ENCODE data around the gene WDHD1.
A peak's percentile ranks its signal among the peaks of the same experiment; 100 is the strongest.
"Not testable (repeated sequence)": the region's sequence is repeated elsewhere in the genome, so short reads cannot be mapped to it uniquely, and the experiment has no call there.

WDHD1 gene

DNA sequence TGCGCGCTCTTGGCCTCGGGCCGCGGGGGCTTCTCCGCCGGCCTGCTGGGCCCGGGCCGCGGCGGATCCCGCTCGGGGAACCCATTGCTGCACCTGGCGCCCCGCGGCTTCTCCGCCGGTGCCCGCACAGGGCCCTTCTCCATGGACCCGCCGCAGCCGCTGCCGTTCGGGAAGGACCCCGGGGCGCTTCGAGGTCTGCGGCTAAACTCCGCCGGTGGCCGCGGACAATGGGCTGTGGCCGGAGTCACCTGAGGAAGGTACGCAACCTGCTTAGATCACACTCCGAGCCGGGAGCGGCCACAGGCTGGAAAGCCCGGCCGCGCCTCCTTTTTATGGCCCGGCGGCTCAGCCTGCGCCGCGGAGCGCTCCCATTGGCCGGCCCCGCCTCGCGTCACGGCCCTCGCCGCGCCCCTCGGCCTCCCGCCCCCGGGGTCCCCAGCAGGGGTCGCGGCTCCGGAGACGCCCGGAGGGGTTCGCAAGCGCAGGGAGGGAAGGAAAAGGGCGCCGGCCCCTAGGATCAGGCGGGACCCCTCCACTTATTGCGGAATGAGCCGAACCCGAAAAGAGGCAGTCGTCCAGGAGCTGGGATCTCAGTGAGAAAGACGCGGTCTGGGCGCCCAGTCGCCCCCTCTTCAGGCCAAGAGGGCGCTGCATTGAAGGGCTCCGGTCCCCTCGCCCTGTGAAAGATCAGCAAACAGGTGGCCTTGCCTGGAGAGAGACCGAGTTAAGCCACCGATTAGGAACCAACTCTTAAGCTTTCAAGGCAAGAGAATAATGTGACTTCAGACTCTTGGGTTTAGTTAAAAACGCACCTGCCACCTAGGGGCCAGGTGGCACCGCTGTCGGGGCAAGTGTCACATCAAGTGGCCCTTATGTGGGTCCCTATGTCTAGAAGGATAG is 124.1 kb downstream of the WDHD1 start, which contains the start of gene GCH1:
Gene GCH1, minus strand, starts transcription at position 306 of the 900 bp plus-strand sequence. Its CDS starts 163 bp downstream, at position 143.
- peak; percentile 83 to 88 for DNase-seq

DNA sequence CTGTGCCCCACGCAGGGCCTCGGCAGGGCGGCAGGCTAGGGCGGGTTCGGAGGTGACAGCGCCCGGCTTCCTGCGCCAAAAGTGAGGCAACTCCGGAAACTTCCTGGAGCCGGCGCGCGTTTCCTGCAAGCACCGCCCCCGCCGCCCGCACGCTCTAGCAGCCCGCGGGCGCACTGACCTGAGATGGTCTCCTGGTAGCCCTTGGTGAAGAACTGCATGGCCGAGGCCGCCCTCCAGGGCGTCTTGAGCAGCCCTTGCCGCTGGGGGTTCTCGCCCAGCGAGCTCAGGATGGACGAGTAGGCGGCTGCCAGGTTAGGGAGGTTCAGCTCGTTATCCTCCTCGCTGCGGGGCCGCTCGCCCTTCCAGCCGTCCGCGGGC is 124.8 kb downstream of the WDHD1 start:
- DNase-seq: peak; percentile 78 to 88

DNA sequence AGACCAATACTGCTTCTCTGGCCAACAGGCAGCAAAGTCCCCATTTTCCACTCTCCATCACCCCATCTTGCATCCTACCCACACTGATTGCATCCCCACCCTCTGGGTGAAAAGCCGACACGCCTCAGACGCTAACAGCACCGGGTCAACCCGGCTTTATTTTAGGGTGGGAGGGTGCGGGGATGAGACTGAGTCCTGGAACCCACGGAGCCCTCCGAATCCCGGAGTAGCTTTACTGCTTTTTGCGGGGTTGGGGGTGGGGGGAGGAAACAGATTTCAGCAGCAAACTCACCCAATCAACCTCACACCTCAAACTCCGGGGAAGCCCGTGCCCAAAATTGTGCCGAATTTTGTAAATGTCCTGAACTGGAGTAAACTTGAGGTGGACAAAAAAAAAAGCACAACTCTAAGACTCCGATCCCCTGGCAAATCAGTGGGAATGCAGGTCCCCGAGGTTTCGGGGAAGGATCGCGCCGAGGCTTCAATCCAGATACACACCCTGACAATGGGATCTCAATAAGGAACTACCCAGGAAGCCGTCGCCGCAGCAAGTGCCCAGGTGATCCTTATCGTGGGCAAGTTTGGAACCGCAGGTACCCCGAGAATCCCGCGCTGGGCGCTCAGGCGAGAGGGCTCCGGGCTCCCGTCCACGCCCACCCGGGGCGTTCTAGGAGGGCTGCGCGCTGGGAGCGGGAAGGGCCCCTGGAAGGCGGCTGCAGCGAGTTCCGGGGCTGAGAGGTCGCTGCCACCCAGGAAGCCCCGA is 125.3 kb downstream of the WDHD1 start:
- peak in 1 of 2 donors; percentile 29 for DNase-seq

DNA sequence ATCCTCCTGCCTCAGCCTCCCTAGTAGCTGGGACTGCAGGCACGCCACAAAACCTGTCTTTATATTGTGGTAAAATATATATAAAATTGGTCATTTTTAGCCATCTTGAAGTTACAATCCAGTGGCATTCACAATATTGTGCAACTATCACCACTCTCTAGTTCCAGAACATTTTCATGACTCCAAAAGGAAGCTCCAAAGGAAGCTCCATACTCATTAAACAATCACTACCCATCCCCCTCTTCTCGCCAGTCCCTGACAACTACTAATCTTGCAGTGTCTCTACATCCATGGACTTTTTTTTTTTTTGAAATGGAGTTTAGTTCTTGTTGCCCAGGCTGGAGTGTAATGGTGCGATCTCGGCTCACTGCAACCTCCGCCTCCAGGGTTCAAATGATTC is 127.3 kb downstream of the WDHD1 start:
- DNase-seq: no peak

DNA sequence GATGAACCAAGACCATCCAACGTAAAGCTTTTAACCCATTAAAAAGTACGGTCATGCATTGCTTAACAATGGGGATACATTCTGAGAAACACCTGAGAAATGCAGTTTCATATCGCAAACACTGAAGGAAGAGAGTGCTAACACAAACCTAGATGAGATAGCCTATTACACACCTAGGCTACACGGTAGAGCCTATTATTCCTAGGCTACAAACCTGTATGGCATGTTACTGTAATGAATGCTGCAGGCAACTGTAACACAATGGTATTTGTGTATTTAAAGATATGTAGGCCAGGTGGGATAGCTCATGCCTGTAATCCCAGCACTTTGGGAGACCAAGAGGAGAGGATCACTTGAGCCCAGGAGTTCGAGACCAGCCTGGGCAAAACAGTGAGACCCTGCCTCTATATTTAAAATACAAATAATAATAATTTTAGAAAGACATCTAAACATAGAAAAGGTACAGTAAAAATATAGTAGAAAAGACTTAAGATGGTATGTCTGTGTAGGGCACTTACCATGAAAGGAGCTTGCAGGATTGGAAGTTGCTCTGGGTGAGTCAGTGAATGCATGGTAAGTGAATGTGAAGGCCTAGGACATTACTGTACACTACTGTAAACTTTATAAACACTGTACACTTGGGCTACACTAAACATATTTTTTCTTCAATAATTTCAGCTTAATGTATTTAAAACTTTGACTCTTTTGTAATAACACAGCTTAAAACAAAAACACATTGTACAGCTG is 128.9 kb downstream of the WDHD1 start:
- not testable (repeated sequence) for DNase-seq

DNA sequence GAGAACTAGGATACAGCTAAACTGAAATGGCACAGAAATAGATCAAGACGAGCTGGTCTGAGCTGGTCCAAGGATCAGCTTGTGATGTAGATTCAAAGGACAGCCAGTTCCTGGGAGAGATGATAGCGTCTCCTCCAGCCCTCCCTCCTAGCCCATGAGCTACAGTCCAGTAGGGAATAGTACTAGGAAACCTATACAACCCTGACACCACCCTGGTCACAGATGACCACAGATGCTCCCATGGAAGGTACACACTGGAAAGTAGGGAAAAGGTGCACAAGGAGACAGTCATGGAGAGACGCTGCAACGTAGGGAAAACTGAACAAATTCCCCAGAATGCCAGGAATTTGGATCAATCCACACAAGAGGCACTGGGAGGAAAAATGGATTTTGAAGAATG is 131.2 kb downstream of the WDHD1 start:
- DNase-seq: no peak

DNA sequence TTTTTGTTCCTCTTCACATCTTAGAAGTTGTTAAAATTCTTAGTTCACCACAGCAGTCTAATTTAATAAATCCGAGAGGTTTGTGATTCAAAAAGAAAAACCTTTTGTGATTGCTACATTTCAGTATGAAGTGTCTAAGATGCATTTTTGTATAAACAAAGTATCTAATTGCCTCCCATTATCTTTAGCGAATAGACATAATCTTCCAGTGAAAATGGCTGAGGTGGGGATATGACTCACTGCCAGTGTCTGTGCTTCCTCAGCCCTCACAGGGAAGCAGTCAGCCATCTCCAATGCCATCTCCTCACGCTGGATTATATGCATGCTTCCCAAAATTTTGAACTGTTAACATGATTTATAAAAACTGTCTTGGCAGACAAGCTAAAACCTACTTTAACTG is 131.9 kb downstream of the WDHD1 start:
- no peak for DNase-seq

DNA sequence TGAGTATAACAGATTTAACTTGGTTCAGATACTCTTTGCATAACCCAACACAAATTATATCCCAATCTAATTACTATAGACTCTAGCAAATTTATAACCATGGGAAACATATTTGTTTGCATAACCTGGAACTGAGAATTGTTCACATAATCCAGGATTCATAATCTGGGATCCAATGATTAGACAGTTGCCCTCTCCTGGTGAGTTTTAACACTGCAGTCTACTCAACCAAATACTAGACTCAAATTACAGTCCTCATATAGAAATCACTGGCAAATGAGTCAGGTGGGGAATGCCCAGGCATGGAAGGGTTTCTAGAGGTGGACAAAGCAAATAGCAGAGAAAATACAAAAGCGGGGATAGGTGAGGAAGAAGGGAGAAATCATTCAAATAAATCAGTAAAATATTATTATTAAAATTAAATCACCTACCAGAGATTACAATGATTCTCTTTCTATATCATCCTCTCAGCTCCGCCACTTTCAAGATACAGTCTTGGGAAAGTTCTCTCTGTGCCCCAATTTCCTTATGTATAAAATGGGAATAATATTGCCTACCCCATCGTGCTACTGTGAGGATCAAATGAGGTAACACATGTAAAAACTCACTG is 133.6 kb downstream of the WDHD1 start:
- peak in 1 of 2 donors; percentile 65 for DNase-seq

DNA sequence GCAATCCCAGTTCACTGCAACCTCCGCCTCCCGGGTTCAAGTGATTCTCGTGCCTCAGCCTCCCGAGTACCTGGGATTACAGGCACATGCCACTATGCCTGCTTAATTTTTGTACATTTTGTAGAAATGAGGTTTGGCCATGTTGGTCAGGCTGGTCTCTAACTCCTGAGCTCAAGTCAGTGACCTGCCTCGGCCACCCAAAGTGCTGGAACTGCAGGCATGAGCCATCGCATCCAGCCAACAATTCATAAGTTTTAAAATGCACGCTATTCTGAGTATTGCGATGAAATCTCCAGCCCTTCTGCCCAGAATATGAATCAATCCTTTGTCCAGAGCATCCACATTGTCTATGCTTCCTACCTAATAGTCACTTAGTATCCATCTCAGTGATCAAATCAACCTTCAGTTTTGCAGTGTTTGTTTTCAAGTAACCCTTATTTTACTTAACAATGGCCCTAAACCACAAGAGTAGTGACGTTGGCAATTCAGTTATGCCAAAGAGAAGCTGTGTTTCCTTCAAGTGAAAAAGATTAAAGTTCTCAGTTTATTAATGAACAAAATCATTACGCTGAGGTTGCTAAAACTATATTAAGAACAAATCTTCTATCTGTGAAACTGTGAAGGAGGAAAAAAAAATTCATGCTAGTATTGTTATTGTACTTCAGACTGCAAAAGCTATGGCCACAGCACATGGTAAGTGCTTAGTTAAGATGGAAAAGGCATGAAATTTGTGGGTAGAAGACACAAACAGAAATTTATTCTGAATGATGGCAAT is 135.2 kb downstream of the WDHD1 start:
- DNase-seq: no peak

DNA sequence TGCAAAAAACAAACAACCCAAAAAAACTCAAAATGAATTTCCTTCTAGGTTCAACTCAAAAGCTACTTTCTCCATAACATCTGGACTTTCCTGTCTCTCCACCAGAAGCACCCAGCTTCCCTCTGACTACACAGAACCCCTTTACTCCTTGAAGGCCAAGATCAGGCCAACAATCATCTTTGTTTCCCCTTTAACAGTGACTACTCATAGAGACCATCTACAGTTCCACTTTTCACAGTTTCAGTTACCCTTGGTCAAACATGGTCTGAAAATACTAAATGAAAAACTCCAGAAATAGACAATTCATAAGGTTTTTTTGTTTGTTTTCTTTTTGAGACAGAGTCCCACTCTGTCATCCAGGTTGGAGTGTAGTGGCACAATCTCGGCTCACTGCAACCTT is 136.1 kb downstream of the WDHD1 start:
- DNase-seq: no peak

DNA sequence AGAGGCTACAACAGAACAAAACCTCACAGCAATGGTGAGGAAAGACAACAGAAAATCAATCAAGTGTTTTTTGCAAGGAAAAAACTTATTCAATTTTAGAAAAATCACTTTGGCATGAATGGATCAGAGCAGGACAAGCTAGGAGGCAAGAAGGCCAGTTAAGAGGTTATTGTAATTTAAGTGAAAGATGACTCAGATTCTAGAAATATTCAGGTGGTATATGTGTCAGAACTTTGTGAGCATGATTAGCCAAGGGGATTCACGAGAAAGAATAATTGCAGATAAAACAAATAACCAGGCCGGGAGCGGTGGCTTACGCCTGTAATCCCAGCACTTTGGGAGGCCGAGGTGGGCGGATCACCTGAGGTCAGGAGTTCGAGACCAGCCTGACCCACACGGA is 137.0 kb downstream of the WDHD1 start:
- no peak for DNase-seq

All from CD4-positive, alpha-beta T cell treated with Interferon alpha-2 for 1 hour (primary cell).